ENCODE measurements around the gene PDS5A.

PDS5A gene

DNA sequence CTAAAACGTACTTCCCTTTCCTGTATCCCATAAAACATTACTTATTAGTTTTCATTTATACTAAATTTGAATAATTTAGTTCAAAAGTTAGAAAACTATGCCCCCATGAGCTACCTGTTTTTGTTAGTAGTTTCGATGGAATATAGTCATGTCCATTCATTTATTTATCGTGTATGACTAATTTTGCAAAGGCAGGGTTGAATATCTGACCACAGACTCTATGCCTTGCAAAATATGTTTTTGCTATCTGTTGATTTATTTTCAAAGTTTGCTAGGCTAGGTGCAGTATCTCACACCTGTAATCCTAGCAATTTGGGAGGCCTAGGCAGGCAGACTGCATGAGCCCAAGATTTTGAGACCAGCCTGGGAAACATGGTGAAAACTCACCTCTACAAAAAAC lies 78.4 kb downstream of the PDS5A start:
- no peaks in the 10 kb centered on the region for H3K9me3 Mint-ChIP-seq

DNA sequence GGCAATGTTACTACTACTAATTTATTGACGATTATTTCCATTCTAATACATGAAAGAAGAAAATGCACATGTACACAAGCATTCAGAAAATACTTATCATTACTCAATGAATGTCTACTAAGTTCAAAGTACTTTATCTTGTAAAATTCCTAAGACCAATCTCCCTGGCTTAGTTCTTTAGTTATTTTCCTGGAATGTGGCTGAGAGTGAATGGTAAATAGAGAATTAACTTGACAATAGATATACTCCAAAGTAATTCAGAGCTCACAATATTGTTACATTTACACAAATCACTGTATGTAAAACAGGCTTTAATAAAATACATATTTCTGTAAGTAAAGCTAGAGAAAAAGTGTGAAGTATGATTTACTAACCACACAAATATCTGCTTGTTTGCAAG lies 79.7 kb downstream of the PDS5A start:
- no peak overlapping the region for H3K4me3 Mint-ChIP-seq
- H3K9me3 Mint-ChIP-seq: no peaks in the 10 kb centered on the region
- no peaks in the 10 kb centered on the region for H3K27me3 Mint-ChIP-seq
- peaks cover 72% of the 10 kb centered on the region for H3K36me3 Mint-ChIP-seq (ENCODE audit: low read depth)
- peaks cover 3% of the 10 kb centered on the region for H3K4me1 Mint-ChIP-seq (ENCODE audit: low read depth)
- H3K27ac Mint-ChIP-seq: no peak overlapping the region

More for the DNA sequence above, 78.4 kb downstream of the PDS5A start:
- H3K27me3 Mint-ChIP-seq: no peaks in the 10 kb centered on the region
- H3K36me3 Mint-ChIP-seq (ENCODE audit: low read depth): peaks cover 68% of the 10 kb centered on the region
- H3K4me1 Mint-ChIP-seq (ENCODE audit: low read depth): no peaks in the 10 kb centered on the region
- no peak overlapping the region for H3K27ac Mint-ChIP-seq
- no peak overlapping the region for H3K4me3 Mint-ChIP-seq

DNA sequence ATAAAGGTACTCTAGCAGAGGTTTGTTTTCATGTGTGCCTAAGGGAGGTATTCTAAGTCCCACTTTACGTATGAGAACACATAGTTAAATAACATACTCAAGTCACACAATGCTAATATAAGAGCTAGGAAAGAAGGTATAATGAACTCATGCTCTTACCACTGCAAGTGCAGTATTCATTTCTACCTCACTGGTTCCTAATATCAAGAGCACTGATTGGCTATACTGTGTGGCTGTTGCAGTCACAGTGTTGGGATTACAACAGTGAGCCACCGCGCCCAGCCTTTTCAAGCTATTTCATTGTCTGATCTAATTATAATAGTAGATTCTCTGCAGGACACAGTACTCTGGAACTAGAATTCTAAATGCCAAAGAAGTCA lies 84.0 kb downstream of the PDS5A start:
- Mint-ChIP-seq H3K36me3 (ENCODE audit: low read depth) (peaks cover 70% of the 10 kb centered on the region), H3K4me1 (ENCODE audit: low read depth) (peaks cover 4% of the 10 kb centered on the region), H3K9me3 (no peaks in the 10 kb centered on the region), H3K27ac (no peak overlapping the region), H3K27me3 (no peaks in the 10 kb centered on the region), H3K4me3 (no peak overlapping the region)

DNA sequence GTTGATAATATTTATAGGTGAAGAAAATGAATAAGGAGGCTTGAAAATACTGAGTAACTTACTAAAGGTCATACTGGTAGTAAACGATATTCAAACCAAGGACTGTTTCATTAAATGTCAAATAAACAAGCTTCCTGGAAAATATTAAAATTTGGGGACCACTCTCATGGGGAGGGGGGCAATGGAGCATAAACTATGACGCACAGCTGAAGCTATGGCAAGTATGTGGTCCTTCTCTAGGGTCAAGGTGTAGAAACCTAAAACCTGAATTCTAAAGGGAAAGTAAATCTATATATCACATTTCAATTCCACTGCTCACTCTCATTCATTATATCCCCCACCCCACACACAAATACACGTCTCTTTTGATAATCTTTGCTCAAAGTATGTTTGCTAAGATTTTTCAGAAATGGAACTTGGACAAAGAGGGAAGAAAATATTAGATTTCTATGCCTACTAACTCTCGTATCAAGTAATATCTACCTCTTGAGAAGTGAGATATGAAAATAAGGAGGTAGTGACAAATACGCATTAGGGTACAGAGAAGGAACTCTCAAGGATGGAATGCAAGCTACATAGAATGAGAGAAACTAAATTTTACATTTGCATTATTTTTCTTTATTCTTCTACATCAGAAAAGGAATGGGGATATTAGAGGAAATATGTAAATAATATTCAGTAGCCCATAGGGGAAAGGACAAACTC lies 84.6 kb downstream of the PDS5A start:
- Mint-ChIP-seq H3K27ac (no peak overlapping the region), H3K27me3 (no peaks in the 10 kb centered on the region), H3K36me3 (ENCODE audit: low read depth) (peaks cover 71% of the 10 kb centered on the region), H3K4me3 (no peak overlapping the region), H3K4me1 (ENCODE audit: low read depth) (peaks cover 4% of the 10 kb centered on the region), H3K9me3 (no peaks in the 10 kb centered on the region)

DNA sequence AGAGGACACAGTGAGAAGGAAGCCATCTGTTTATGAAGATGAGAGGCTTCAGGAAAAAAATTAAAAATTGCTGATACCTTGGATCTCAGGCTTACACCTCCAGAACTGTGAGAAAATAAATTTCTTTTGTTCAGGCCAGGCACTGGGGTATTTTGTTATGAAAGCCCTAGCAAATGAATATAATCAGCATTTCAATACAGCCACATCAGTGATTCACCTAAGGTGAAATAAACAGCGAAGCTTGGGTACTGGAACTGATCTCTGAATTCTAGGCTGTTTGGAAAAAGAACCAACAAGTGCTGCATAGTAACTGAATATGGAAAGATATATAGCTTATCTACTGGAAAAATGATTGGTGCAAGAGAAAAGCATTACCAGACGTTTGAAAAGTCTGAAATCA lies 88.5 kb downstream of the PDS5A start:
- no peaks in the 10 kb centered on the region for H3K27me3 Mint-ChIP-seq
- no peak overlapping the region for H3K27ac Mint-ChIP-seq
- H3K9me3 Mint-ChIP-seq: no peaks in the 10 kb centered on the region
- H3K36me3 Mint-ChIP-seq (ENCODE audit: low read depth): peaks cover 71% of the 10 kb centered on the region
- H3K4me3 Mint-ChIP-seq: no peak overlapping the region
- H3K4me1 Mint-ChIP-seq (ENCODE audit: low read depth): peaks cover 4% of the 10 kb centered on the region

DNA sequence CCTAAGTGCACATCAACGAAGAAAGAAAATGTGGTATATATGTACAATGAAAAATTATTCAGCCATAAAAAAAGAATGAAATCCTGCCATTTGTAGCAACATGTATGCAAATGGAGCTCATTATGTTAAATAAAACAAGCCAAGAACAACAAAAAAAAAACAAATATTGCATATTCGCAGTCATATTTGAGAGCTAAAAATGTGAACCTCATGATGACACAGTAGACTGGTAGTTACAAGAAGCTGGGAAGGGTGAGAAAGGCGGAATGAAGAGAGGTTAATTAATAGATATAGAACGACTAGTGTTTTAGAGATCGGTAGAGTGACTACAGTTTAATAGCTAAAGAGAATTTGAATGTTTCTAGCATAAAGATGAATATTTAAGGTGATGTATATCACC lies 89.2 kb downstream of the PDS5A start:
- H3K27me3 Mint-ChIP-seq: no peaks in the 10 kb centered on the region
- H3K9me3 Mint-ChIP-seq: no peaks in the 10 kb centered on the region
- H3K4me1 Mint-ChIP-seq (ENCODE audit: low read depth): peaks cover 4% of the 10 kb centered on the region
- H3K4me3 Mint-ChIP-seq: no peak overlapping the region
- H3K27ac Mint-ChIP-seq: no peak overlapping the region
- peaks cover 69% of the 10 kb centered on the region for H3K36me3 Mint-ChIP-seq (ENCODE audit: low read depth)

DNA sequence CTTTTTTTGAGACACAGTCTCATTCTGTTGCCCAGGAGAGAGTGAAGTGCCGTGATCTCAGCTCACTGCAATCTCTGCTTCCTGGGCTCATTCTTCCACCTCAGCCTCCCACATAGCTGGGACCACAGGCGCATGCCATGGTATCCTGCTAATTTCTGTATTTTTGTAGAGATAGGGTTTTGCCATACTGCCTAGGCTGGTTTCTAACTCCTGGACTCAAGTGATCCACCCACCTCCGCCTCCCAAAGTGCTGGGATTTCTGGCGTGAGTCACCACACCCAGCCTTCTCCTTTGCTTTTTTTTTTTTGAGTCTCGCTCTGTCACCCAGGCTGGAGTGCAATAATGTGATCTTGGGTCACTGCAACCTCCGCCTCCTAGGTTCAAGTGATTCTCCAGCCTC lies 94.1 kb downstream of the PDS5A start:
- Mint-ChIP-seq H3K9me3 (no peaks in the 10 kb centered on the region), H3K36me3 (ENCODE audit: low read depth) (peaks cover 75% of the 10 kb centered on the region), H3K27me3 (no peaks in the 10 kb centered on the region), H3K4me1 (ENCODE audit: low read depth) (peaks cover 2% of the 10 kb centered on the region), H3K27ac (no peak overlapping the region), H3K4me3 (no peak overlapping the region)

DNA sequence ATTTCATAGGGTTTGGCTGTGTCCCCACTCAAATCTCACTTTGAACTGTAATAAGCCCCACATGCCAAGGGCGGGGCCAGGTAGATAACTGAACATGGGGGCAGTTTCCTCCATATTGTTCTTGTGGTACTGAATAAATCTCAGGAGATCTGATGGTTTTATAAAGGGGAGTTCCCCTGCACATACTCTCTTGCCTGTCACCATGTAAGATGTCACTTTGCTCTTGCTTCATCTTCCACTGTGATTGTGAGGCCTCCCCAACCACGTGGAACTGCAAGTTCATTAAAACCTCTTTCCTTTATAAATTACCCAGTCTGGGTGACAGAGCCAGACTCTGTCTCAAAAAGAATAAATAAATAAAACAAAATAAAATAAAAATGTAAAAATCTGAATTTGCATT lies 95.9 kb downstream of the PDS5A start:
- Mint-ChIP-seq H3K9me3 (no peaks in the 10 kb centered on the region), H3K27ac (no peak overlapping the region), H3K4me1 (ENCODE audit: low read depth) (peaks cover 2% of the 10 kb centered on the region), H3K27me3 (no peaks in the 10 kb centered on the region), H3K4me3 (no peak overlapping the region), H3K36me3 (ENCODE audit: low read depth) (peaks cover 72% of the 10 kb centered on the region)

DNA sequence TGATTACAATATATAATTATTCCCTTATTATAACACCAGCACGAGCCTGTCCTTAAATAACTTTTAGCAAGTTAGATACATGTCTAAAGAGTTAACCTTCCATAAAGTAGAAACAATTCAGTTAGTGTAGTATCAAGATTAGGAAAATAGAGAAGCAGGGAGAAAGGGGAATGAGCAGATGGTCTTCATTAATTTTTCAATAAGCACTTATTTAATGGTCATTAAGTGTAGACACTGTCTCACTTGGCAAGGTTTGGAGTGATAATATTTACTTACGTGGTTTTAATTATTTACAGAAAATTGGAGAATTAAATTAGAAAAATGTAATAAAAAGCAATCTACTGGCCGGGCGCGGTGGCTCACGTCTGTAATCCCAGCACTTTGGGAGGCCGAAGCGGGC lies 99.7 kb downstream of the PDS5A start:
- H3K27ac Mint-ChIP-seq: no peak overlapping the region
- peaks cover 70% of the 10 kb centered on the region for H3K36me3 Mint-ChIP-seq (ENCODE audit: low read depth)
- peaks cover 14% of the 10 kb centered on the region for H3K4me1 Mint-ChIP-seq (ENCODE audit: low read depth)
- H3K4me3 Mint-ChIP-seq: no peak overlapping the region
- no peaks in the 10 kb centered on the region for H3K9me3 Mint-ChIP-seq
- H3K27me3 Mint-ChIP-seq: no peaks in the 10 kb centered on the region

DNA sequence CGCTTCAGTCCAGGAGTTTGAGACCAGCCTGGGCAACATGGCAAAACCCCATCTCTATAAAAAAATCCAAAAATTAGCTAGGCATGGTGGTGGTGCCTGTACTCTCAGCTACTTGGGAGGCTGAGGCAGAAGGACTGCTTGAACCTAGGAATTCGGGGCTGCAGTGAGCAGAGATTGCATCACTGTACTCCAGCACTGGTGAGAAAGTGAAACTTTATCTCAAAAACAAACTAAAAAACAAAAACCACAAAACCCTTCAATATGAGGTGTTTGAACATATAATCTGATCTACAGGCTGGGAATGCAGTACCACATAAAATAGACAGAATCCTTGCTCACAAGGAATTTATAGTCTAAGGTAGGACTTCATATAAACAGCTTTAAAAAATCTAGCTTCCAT lies 103.9 kb downstream of the PDS5A start:
- Mint-ChIP-seq H3K4me3 (no peak overlapping the region), H3K9me3 (no peaks in the 10 kb centered on the region), H3K36me3 (ENCODE audit: low read depth) (peaks cover 62% of the 10 kb centered on the region)

DNA sequence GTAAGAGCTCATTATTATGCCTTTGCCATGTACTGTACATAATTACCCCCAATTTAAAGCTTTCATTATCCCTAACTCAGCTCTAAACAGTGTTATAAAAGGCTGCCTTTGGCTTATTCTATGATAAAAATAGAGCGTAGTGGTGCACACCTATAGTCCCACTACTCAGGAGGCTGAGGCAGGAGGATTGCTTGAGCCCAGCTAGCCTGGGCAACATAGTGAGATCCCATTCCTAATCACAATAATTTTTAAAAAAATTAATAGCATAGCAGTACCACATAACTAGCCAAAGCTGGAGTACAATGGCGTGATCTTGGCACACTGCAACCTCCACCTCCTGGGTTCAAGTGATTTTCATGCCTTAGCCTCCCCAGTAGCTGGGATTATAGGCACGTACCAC lies 112.4 kb downstream of the PDS5A start:
- Mint-ChIP-seq H3K4me3 (no peak overlapping the region), H3K9me3 (no peaks in the 10 kb centered on the region), H3K4me1 (ENCODE audit: low read depth) (peaks cover 3% of the 10 kb centered on the region), H3K27me3 (no peaks in the 10 kb centered on the region), H3K27ac (no peak overlapping the region), H3K36me3 (ENCODE audit: low read depth) (peaks cover 46% of the 10 kb centered on the region)

More for the DNA sequence above, 103.9 kb downstream of the PDS5A start:
- Mint-ChIP-seq H3K4me1 (ENCODE audit: low read depth) (peaks cover 12% of the 10 kb centered on the region), H3K27me3 (no peaks in the 10 kb centered on the region), H3K27ac (peak overlapping the region; percentile 80)

DNA sequence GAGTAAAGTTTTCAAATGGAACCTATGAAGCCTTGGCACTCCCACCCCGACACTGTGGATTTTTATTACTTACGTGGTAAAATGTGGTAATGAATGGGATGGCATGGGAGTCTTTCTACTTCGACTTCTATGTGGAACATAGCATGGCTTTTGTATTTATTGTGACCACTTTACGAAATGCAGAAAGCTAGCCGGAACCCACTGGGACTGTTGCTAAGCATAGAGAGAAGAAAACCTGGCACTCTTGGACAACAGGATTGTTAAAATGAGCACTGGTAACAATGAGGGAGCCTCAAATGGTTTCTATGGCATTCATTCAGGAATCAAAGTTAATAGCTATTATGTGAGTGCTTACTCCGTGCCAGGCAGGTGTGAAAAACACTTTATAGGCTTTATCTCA lies 113.3 kb downstream of the PDS5A start:
- H3K27ac Mint-ChIP-seq: no peak overlapping the region
- H3K36me3 Mint-ChIP-seq (ENCODE audit: low read depth): peaks cover 53% of the 10 kb centered on the region
- peaks cover 3% of the 10 kb centered on the region for H3K4me1 Mint-ChIP-seq (ENCODE audit: low read depth)
- H3K4me3 Mint-ChIP-seq: no peak overlapping the region
- H3K9me3 Mint-ChIP-seq: no peaks in the 10 kb centered on the region
- H3K27me3 Mint-ChIP-seq: no peaks in the 10 kb centered on the region

DNA sequence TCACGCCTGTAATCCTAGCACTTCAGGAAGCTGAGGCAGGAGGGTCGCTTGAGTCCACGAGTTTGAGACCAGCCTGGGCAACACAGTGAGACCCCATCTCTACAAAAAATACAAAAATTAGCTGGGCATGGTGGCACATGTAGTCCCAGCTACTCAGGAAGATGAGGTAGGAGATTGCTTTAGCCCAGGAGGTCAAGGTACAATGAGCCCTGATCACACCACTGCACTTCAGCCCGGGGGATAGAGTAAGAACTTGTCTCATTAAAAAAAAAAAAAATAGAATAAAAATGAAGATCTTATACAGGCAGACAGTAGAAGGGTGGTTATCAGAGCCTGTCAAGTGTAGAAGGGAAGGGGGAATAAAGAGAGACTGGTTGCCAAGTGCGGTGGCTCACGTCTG lies 116.9 kb downstream of the PDS5A start:
- Mint-ChIP-seq H3K27ac (peak overlapping the region; percentile 31), H3K9me3 (peaks cover 2% of the 10 kb centered on the region), H3K36me3 (ENCODE audit: low read depth) (peaks cover 75% of the 10 kb centered on the region), H3K4me3 (no peak overlapping the region), H3K27me3 (no peaks in the 10 kb centered on the region), H3K4me1 (ENCODE audit: low read depth) (peaks cover 6% of the 10 kb centered on the region)

DNA sequence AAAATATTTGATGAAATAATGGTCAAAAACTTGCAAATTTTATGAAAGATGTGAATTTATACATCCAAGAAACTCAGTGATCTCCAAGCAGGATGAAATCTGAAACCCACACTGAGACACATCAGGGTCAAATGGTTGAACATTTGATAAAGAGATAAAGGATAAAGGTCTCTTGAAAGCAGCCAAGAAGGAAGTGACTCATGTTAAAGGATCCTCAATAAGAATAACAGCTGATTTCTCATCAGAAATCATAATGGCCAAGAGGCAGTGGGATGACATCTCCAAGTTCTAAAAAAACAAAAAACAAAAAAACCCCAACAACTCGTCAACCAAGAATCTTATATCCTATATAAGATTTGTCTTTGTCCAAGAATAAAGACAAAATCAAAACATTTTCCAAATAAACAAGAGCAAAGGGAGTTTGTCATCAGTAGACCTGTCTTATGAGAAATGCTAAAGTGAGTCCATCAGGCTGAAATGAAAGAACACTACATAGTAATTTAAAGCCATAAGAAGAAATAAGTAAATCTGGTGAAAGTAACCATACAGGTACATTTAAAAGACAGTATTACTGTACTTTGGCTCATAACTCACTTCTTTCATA lies 121.7 kb downstream of the PDS5A start:
- no peak overlapping the region for H3K4me3 Mint-ChIP-seq
- no peak overlapping the region for H3K27ac Mint-ChIP-seq
- peaks cover 82% of the 10 kb centered on the region for H3K36me3 Mint-ChIP-seq (ENCODE audit: low read depth)
- H3K27me3 Mint-ChIP-seq: no peaks in the 10 kb centered on the region
- H3K9me3 Mint-ChIP-seq: peaks cover 9% of the 10 kb centered on the region
- H3K4me1 Mint-ChIP-seq (ENCODE audit: low read depth): peaks cover 15% of the 10 kb centered on the region

DNA sequence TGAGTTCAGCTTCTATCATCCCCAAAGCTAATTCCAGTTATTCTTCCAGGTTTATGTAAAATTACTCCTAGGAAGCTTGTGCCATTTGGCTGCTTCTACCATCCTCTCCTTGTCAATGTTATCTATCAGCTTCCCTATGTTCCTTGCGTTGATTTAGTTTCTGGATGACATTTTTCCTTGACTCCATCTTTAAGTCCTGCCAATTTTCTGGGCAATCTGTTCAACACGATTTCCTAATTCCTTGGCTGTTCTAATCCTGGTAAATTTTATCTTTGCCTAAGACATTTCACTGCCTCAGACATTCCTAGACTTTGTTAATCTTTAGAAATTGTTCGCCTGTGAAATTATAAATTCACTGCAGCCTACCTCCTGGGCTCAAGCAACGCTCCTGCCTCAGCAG lies 125.1 kb downstream of the PDS5A start:
- no peak overlapping the region for H3K27ac Mint-ChIP-seq
- peaks cover 9% of the 10 kb centered on the region for H3K9me3 Mint-ChIP-seq
- H3K36me3 Mint-ChIP-seq (ENCODE audit: low read depth): peaks cover 67% of the 10 kb centered on the region
- H3K27me3 Mint-ChIP-seq: no peaks in the 10 kb centered on the region
- H3K4me3 Mint-ChIP-seq: no peak overlapping the region
- H3K4me1 Mint-ChIP-seq (ENCODE audit: low read depth): peaks cover 15% of the 10 kb centered on the region

DNA sequence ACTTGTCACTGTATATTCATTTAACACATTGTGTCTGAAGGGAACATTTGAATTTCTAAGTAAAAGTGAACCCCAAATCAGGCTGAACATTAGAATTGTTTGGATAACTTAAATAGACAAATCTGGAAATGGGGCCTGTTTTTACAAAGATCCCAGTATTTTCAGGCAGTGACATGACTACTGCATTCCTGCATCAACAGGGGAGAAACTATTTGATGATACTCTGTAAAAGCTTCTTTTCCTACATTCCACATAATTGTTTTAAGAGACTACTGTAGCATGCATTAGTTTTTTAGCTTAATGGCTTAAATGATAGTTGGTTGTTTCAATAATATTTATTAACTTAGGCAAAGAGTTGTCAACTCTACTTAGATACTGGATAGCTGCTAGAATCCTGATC lies 127.0 kb downstream of the PDS5A start:
- Mint-ChIP-seq H3K9me3 (peaks cover 6% of the 10 kb centered on the region), H3K4me3 (no peak overlapping the region), H3K27me3 (no peaks in the 10 kb centered on the region), H3K27ac (no peak overlapping the region), H3K4me1 (ENCODE audit: low read depth) (peaks cover 8% of the 10 kb centered on the region), H3K36me3 (ENCODE audit: low read depth) (peaks cover 53% of the 10 kb centered on the region)
